Heart left ventricle (tissue), 16 donors: ENCODE data around the gene STAT2. TPM values are rescaled to one million over a fixed set of nuclear protein-coding genes. Genes with fewer than 3 reads are reported as not detected.

Source experiments
- ATAC-seq, 4 donors: fragments of 200-7000 bp; cut with Tn5 transposase; one replicate each; pipeline ENCODE4 v1.9.1; 2020 to 2022; ENCODE audit warnings: moderate library complexity in 4 of 4, mild to moderate bottlenecking in 3 of 4, moderate number of reproducible peaks in 1 of 4
- DNase-seq, 5 donors: peaks; one replicate each; pipeline ENCODE4 v3.0.0-alpha.2; 2020
- H3K27ac ChIP-seq, 12 donors: fragments of 200-600 bp; sonication (generic) in 4 of 12; one replicate each; pipeline versions ENCODE4 v1.5.0 to v1.8.0; 2016 to 2022; ENCODE audit warnings: mild to moderate bottlenecking in 2 of 12
- H3K27me3 ChIP-seq, 9 donors: fragments of 200-600 bp; sonication (generic) in 2 of 9; one replicate each; pipeline versions ENCODE4 v1.5.1 to v1.8.0; 2016 to 2022; ENCODE audit warnings: mild to moderate bottlenecking in 3 of 9
- H3K36me3 ChIP-seq, 9 donors: fragments of 200-600 bp; sonication (generic) in 2 of 9; one replicate each; pipeline versions ENCODE4 v1.5.0 to v1.8.0; 2018 to 2022; ENCODE audit warnings: mild to moderate bottlenecking in 2 of 9
- H3K4me1 ChIP-seq, 12 donors: fragments of 200-600 bp; sonication (generic) in 4 of 12; one replicate each; pipeline versions ENCODE4 v1.5.0 to v1.8.0; 2016 to 2022; ENCODE audit warnings: mild to moderate bottlenecking in 3 of 12
- H3K4me3 ChIP-seq, 12 donors: fragments of 200-600 bp; sonication (generic) in 4 of 12; one replicate each; pipeline versions ENCODE4 v1.5.0 to v1.8.0; 2017 to 2022; ENCODE audit warnings: mild to moderate bottlenecking in 9 of 12, moderate library complexity in 4 of 12
- H3K9me3 ChIP-seq, 12 donors: fragments of 200-600 bp; sonication (generic) in 4 of 12; one replicate each; pipeline versions ENCODE4 v1.5.0 to v1.8.0; 2016 to 2022; ENCODE audit warnings: mild to moderate bottlenecking in 1 of 12
- POLR2A ChIP-seq, 2 donors: fragments of 450-650 bp; IDR thresholded peaks; one replicate each; pipeline ENCODE4 v1.6.1; 2017; ENCODE audit warnings: antibody characterized with exemption in 2 of 2, mild to moderate bottlenecking in 2 of 2, moderate library complexity in 2 of 2
- WGBS, 4 donors: extraction: QIAGEN DNeasy Blood & Tissue Kit in 2 of 4; methylation state at CpG; one replicate each; pipeline versions ENCODE4 v1.1.5 to v1.1.7; 2013 to 2018; 5-methylcytosine and 5-hydroxymethylcytosine counted together
- intact Hi-C, 10 donors: fragments of 100-400 bp; cut with DNase I; formaldehyde crosslinking; loops; one replicate each; pipeline versions ENCODE4 v1.11.1 to v1.14.2; 2022
- polyA plus RNA-seq, 2 donors: library from polyadenylated mRNA; stranded (reverse); fragments of 200-250 nt; gene quantifications; one replicate each; pipeline ENCODE4 v1.2.3, GENCODE V29; 2013
- total RNA-seq, 9 donors: library from RNA; depleted of rRNA in 2 of 9; stranded (reverse); fragments of >200 nt in 2 of 9; fragmentation: NEBNext Ultra II Directional in 3 of 9; extraction: Animal tissue kit (Norgen Biotek cat#: 25700) in 3 of 9; gene quantifications; one replicate each; pipeline versions ENCODE4 v1.1.0 to v1.2.4, GENCODE V29; 2016 to 2023
- TF ChIP-seq, protein P1 (sequence below), 12 donors: fragments of 200-600 bp; sonication (generic) in 4 of 12; IDR thresholded peaks; one replicate each; pipeline versions ENCODE4 v1.5.0 to v1.8.0; 2018 to 2022; ENCODE audit warnings: antibody characterized with exemption in 12 of 12, mild to moderate bottlenecking in 5 of 12
- donor health status: ischemic (EF 13 %, LVEDD 7.1; RV severe dilation, severe dysfunction).
- donor health status: healthy with polysubstance abuse.
- donor health status: DM: no; HTN: yes; CAD: no.
- donor health status: DM: no; HTN: no; CAD: no.
- donor health status: ischemic (EF 25% LVEDD 6.9; RV normal size, moderate dysfunction).
- donor health status: ischemic (EF 25% LVEDD 5.7; RV mildly dilated, moderate dysfunction).
- donor health status: healthy.
- donor health status: DM: yes; HTN: yes; CAD: no.
- donor health status: ischemic (EF 35%, LVEDD 5.7; RV mildly dilated, moderate dysfunction).
- donor health status: nonischemic (EF 11% LVEDD 7.7; RV severe dilation, severe dysfunction).
- donor health status: DM: yes; HTN: yes; CAD: no.
- donor health status: PGD.
- donor health status: ischemic (EF 29% LVEDD 5.4; RV normal size, mild dysfunction).
- donor health status: nonischemic (EF 23%, LVEDD 6.1; RV moderate dilation, normal function).

STAT2 gene
- total and polyA plus RNA-seq, 11 donors = 23.1 to 150 (median 36.1) TPM

- Histone ChIP-seq H3K4me1 (no peaks in the 10 kb centered on the region), H3K27ac (no peak overlapping the region), H3K9me3 (peaks cover 0 to 5% (median 0%) of the 10 kb centered on the region in 12 donors), H3K27me3 (no peaks in the 10 kb centered on the region), H3K36me3 (no peaks in the 10 kb centered on the region), H3K4me3 (no peak overlapping the region)
- 45 to 56% (median 51%) methylated on average over 7 of the region's 7 CpGs for WGBS, 4 donors
- intact Hi-C loops = no loop called here
- DNase-seq (no peak), ATAC-seq (no peak)
- TF ChIP-seq POLR2A (IDR thresholded peaks at IDR 0.05) = no peak
- TF ChIP-seq, protein P1, sequence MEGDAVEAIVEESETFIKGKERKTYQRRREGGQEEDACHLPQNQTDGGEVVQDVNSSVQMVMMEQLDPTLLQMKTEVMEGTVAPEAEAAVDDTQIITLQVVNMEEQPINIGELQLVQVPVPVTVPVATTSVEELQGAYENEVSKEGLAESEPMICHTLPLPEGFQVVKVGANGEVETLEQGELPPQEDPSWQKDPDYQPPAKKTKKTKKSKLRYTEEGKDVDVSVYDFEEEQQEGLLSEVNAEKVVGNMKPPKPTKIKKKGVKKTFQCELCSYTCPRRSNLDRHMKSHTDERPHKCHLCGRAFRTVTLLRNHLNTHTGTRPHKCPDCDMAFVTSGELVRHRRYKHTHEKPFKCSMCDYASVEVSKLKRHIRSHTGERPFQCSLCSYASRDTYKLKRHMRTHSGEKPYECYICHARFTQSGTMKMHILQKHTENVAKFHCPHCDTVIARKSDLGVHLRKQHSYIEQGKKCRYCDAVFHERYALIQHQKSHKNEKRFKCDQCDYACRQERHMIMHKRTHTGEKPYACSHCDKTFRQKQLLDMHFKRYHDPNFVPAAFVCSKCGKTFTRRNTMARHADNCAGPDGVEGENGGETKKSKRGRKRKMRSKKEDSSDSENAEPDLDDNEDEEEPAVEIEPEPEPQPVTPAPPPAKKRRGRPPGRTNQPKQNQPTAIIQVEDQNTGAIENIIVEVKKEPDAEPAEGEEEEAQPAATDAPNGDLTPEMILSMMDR (IDR thresholded peaks at IDR 0.05) = no peak
Measured at GRCh38 chr12:56387152-56387736, 27.3 kb upstream of the STAT2 start.

DNA sequence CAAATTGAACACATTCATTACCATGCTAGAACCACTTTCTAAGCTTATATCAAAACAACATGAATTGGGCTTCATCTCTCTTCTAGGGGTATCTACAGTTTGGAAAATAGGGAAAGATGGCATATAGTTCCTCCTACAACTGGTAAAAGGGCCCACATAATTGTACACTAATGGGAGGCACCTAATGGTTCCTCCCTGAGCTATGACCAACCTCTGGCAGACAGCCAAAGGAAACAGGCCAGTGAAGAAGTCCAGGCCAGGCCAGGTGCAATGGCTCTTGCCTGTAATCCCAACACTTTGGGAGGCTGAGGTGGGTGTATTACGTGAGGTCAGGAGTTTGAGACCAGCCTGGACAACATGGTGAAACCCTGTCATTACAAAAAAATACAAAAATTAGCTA lies 26.0 kb upstream of the STAT2 start:
- TF ChIP-seq POLR2A (IDR thresholded peaks at IDR 0.05) = no peak
- TF ChIP-seq, protein P1 (IDR thresholded peaks at IDR 0.05) = no peak

DNA sequence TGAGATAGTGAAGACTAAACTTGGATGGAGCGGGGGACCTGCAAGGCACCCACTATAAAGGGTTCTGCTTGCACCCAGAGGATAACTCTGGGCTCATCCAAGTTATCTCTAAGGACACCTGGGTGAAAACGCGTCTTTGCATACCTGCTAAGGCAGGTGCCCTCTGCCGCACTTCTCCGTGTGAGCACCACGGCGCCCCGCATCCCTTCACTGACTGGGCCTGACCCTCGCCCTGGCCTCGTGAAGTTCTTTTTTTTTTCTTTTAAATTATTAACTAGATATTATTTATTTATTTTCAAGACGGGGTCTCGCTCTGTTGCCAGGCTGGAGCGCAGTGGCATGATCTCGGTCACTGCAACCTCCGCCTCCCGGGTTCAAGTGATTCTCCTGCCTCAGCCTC lies 22.7 kb upstream of the STAT2 start:
- ATAC-seq = no peak
- TF ChIP-seq POLR2A (IDR thresholded peaks at IDR 0.05) = no peak
- TF ChIP-seq, protein P1 (IDR thresholded peaks at IDR 0.05) = no peak
- Histone ChIP-seq H3K4me1 (no peaks in the 10 kb centered on the region), H3K27ac (no peak overlapping the region), H3K27me3 (no peaks in the 10 kb centered on the region), H3K36me3 (no peaks in the 10 kb centered on the region), H3K4me3 (no peak overlapping the region), H3K9me3 (no peaks in the 10 kb centered on the region)
- intact Hi-C loops = no loop called here
- no peak for DNase-seq
- 89 to 94% (median 93%) methylated on average over 16 of the region's 16 CpGs for WGBS, 4 donors

More for the DNA sequence above, 26.0 kb upstream of the STAT2 start:
- intact Hi-C loops = no loop called here
- no peak overlapping the region for H3K27ac ChIP-seq
- ATAC-seq (no peak), DNase-seq (no peak)
- no peaks in the 10 kb centered on the region for H3K4me1 ChIP-seq
- WGBS, 4 donors = 86 to 97% (median 92%) methylated on average over 1 of the region's 1 CpG
- H3K27me3 ChIP-seq = no peaks in the 10 kb centered on the region
- no peaks in the 10 kb centered on the region for H3K36me3 ChIP-seq
- H3K9me3 ChIP-seq = no peaks in the 10 kb centered on the region
- H3K4me3 ChIP-seq = no peak overlapping the region

- intact Hi-C loops = no loop called here
- no peaks in the 10 kb centered on the region for H3K36me3 ChIP-seq
Measured at GRCh38 chr12:56377989-56378316, 18.0 kb upstream of the STAT2 start.

More at GRCh38 chr12:56377989-56378316, 18.0 kb upstream of the STAT2 start:
- ATAC-seq (no peak), DNase-seq (no peak)
- peaks cover 0 to 7% (median 0%) of the 10 kb centered on the region in 12 donors for H3K9me3 ChIP-seq
- WGBS, 4 donors = 54 to 63% (median 57%) methylated on average over 1 of the region's 1 CpG
- no peaks in the 10 kb centered on the region for H3K27me3 ChIP-seq
- peaks cover 0 to 19% (median 0%) of the 10 kb centered on the region in 12 donors for H3K4me1 ChIP-seq
- no peak for TF ChIP-seq POLR2A (IDR thresholded peaks at IDR 0.05)
- TF ChIP-seq, protein P1 (IDR thresholded peaks at IDR 0.05) = no peak
- H3K4me3 ChIP-seq = no peak overlapping the region
- H3K27ac ChIP-seq = no peak overlapping the region
